Erythroblast (primary cell): Measurements from ENCODE around the gene TUT4.

Source experiments
- GATA1 ChIP-seq: IDR thresholded peaks from 2 replicates; pipeline ENCODE4 v1.6.1; 2011; ENCODE audit warnings: low read depth, mild to moderate bottlenecking, control low read depth, low read length, moderate library complexity
- POLR2A ChIP-seq: IDR thresholded peaks from 2 replicates; pipeline ENCODE4 v1.6.1; 2011; ENCODE audit warnings: mild to moderate bottlenecking, low read length

- no peak for TF ChIP-seq POLR2A
- TF ChIP-seq GATA1: no peak
These were observed 48.2 kb downstream of the TUT4 start for GRCh38 chr1:52504720-52505119.
